Pancreas (tissue), 10 donors: Measurements from ENCODE around the gene FAM149B1. TPM values are rescaled to one million over a fixed set of nuclear protein-coding genes. Genes with fewer than 3 reads are reported as not detected.

ENCODE experiments used
- ATAC-seq, 4 donors: fragments of 200-7000 bp; cut with Tn5 transposase; one replicate each; pipeline versions ENCODE4 v1.8.0 to v1.9.1; 2020; ENCODE audit warnings: mild to moderate bottlenecking in 4 of 4, moderate library complexity in 4 of 4
- DNase-seq, 6 donors: peaks; one replicate each; pipeline ENCODE4 v3.0.0-alpha.2; 2020
- FAIRE-seq: peaks from 2 replicates; lab custom pipeline; 2012; peaks lifted over from hg19 to GRCh38; lab: Jason Lieb, UNC
- H3K27ac ChIP-seq, 4 donors: fragments of 200-600 bp; sonication (generic); 1 replicate in 3 of 4; 2 replicates in 1 of 4; pipeline versions ENCODE4 v1.5.0 to v1.8.0; 2020
- H3K27me3 ChIP-seq, 4 donors: fragments of 200-600 bp; one replicate each; pipeline ENCODE4 v1.8.0; 2021
- H3K36me3 ChIP-seq, 3 donors: fragments of 200-600 bp; sonication (generic) in 1 of 3; one replicate each; pipeline versions ENCODE4 v1.5.0 to v1.8.0; 2020 to 2021
- H3K4me1 ChIP-seq, 3 donors: fragments of 200-600 bp; one replicate each; pipeline ENCODE4 v1.8.0; 2021
- H3K4me3 ChIP-seq, 4 donors: fragments of 200-600 bp; sonication (generic) in 2 of 4; one replicate each; pipeline versions ENCODE4 v1.5.0 to v1.8.0; 2020 to 2021
- H3K9me3 ChIP-seq, 4 donors: fragments of 200-600 bp; one replicate each; pipeline ENCODE4 v1.8.0; 2021
- CTCF ChIP-seq, 4 donors: fragments of 200-600 bp; sonication (generic) in 3 of 4; IDR thresholded peaks; one replicate each; pipeline versions ENCODE4 v1.5.0 to v1.8.0; 2021; ENCODE audit warnings: antibody characterized with exemption in 4 of 4
- WGBS, 2 donors: extraction: QIAGEN DNeasy Blood & Tissue Kit; methylation state at CpG; one replicate each; pipeline ENCODE4 v1.1.7; 2013; 5-methylcytosine and 5-hydroxymethylcytosine counted together
- intact Hi-C, 3 donors: fragments of 100-400 bp; cut with DNase I; formaldehyde crosslinking; loops; one replicate each; pipeline versions ENCODE4 v1.11.1 to v1.14.2; 2022
- polyA plus RNA-seq, 2 donors: library from polyadenylated mRNA; stranded (reverse); fragments of 200-250 nt; gene quantifications; one replicate each; pipeline ENCODE4 v1.2.3, GENCODE V29; 2013
- total RNA-seq, 6 donors: library from RNA; stranded (reverse); fragmentation: NEBNext Ultra II Directional in 4 of 6; extraction: Animal tissue kit (Norgen Biotek cat#: 25700) in 4 of 6; gene quantifications; one replicate each; pipeline versions ENCODE4 v1.2.1 to v1.2.4, GENCODE V29; 2021 to 2023
- donor health status: healthy with polysubstance abuse.
- donor health status: DM: no; HTN: no; CAD: no; lungs with moderate emphysema.
- donor health status: DM: no; HTN: no; CAD: no.
- donor health status: control.
- donor health status: control.
- donor health status: Bipolar disorder and iron deficiency.
- donor health status: DM: yes; HTN: yes; CAD: no.
- donor health status: DM: no; HTN: no; CAD: no.
- donor health status: DM: no; HTN: no; CAD: no.
- donor health status: DM: yes; HTN: yes; CAD: no.

FAM149B1 gene
- total and polyA plus RNA-seq, 8 donors = 6.6 to 15.8 (median 8.7) TPM

- no peak overlapping the region for H3K27ac ChIP-seq
- no peak for ATAC-seq
- H3K4me3 ChIP-seq = no peak overlapping the region
- DNase-seq = no peak
- TF ChIP-seq CTCF (IDR thresholded peaks at IDR 0.05) = no peak
- intact Hi-C loops = no loop called here
- no peak for FAIRE-seq
- H3K27me3 ChIP-seq = no peaks in the 10 kb centered on the region
- WGBS, 2 donors = 98 to 99% methylated on average over 3 of the region's 3 CpGs
- H3K4me1 ChIP-seq = no peaks in the 10 kb centered on the region
- peaks cover 0 to 51% (median 10%) of the 10 kb centered on the region in 3 donors for H3K36me3 ChIP-seq
- no peaks in the 10 kb centered on the region for H3K9me3 ChIP-seq
Observed at GRCh38 chr10:73152009-73152408, 15.9 kb upstream of the FAM149B1 start.

- 86 to 96% methylated on average over 3 of the region's 3 CpGs for WGBS, 2 donors
- Histone ChIP-seq H3K4me3 (no peak overlapping the region), H3K9me3 (no peaks in the 10 kb centered on the region), H3K27ac (no peak overlapping the region), H3K36me3 (peaks cover 0 to 33% (median 10%) of the 10 kb centered on the region in 3 donors), H3K4me1 (no peaks in the 10 kb centered on the region), H3K27me3 (no peaks in the 10 kb centered on the region)
- DNase-seq = no peak
- no peak for TF ChIP-seq CTCF (IDR thresholded peaks at IDR 0.05)
- intact Hi-C loops = no loop called here
- ATAC-seq = no peak
- FAIRE-seq = no peak
Observed at GRCh38 chr10:73156054-73156453, 11.9 kb upstream of the FAM149B1 start.

- Histone ChIP-seq H3K27me3 (no peaks in the 10 kb centered on the region), H3K4me3 (no peak overlapping the region), H3K36me3 (peaks cover 0 to 16% (median 0%) of the 10 kb centered on the region in 3 donors), H3K4me1 (peaks cover 0 to 4% (median 0%) of the 10 kb centered on the region in 3 donors), H3K9me3 (no peaks in the 10 kb centered on the region), H3K27ac (no peak overlapping the region)
- intact Hi-C loops = no loop called here
- DNase-seq = peak in 3 of 6 donors; percentile 23 to 68 (median 49)
- TF ChIP-seq CTCF (IDR thresholded peaks at IDR 0.05) = peak; percentile 34 to 68 (median 53)
- ATAC-seq = peak in 3 of 4 donors; percentile 63 to 78 (median 76)
- FAIRE-seq = peak; percentile 88
- 10 to 13% methylated on average over 5 of the region's 5 CpGs for WGBS, 2 donors
Observed at GRCh38 chr10:73159038-73159648, 8.8 kb upstream of the FAM149B1 start.

- Histone ChIP-seq H3K9me3 (no peaks in the 10 kb centered on the region), H3K4me1 (peaks cover 0 to 4% (median 4%) of the 10 kb centered on the region in 3 donors), H3K27ac (no peak overlapping the region), H3K27me3 (no peaks in the 10 kb centered on the region), H3K36me3 (peaks cover 0 to 4% (median 0%) of the 10 kb centered on the region in 3 donors), H3K4me3 (no peak overlapping the region)
- no peak for ATAC-seq
- WGBS, 2 donors = 63 to 75% methylated on average over 1 of the region's 1 CpG
- DNase-seq = no peak
- TF ChIP-seq CTCF (IDR thresholded peaks at IDR 0.05) = no peak
- no peak for FAIRE-seq
- intact Hi-C loops = no loop called here
Observed at GRCh38 chr10:73161079-73161478, 6.8 kb upstream of the FAM149B1 start.

- intact Hi-C loops = no loop called here
- TF ChIP-seq CTCF (IDR thresholded peaks at IDR 0.05) = no peak
- no peaks in the 10 kb centered on the region for H3K36me3 ChIP-seq
Observed at GRCh38 chr10:73161662-73162061, 6.3 kb upstream of the FAM149B1 start.

More at GRCh38 chr10:73161662-73162061, 6.3 kb upstream of the FAM149B1 start:
- Histone ChIP-seq H3K9me3 (no peaks in the 10 kb centered on the region), H3K27me3 (no peaks in the 10 kb centered on the region), H3K27ac (no peak overlapping the region), H3K4me3 (no peak overlapping the region), H3K4me1 (peaks cover 0 to 6% (median 5%) of the 10 kb centered on the region in 3 donors)
- FAIRE-seq (no peak), DNase-seq (no peak), ATAC-seq (no peak)
- whole genome bisulfite sequencing, 2 donors = 94 to 96% methylated on average over 3 of the region's 3 CpGs
